SK-N-SH (cell line): ENCODE results near the gene ZNF783. TPM values are rescaled to one million over a fixed set of nuclear protein-coding genes. Genes with fewer than 3 reads are reported as not detected.

Experiments used
- CTCF ChIA-PET: fragments of 300-600, 350-600 bp; formaldehyde crosslinking; extraction: SDS; loops from one replicate; lab custom pipeline; 2021; lab: Yijun Ruan, JAX
- POLR2A ChIA-PET: fragments of 350-600 bp; sonication (Branson Sonifier 250); formaldehyde crosslinking; extraction: SDS; loops from one replicate; lab custom pipeline; 2020; ENCODE audit warnings: antibody characterized with exemption, inconsistent platforms; lab: Yijun Ruan, JAX
- DNase-seq: peaks from one replicate; pipeline ENCODE4 v3.0.0; 2012
- H2AFZ ChIP-seq: fragments of 200-600 bp; sonication (generic); 2 replicates; pipeline ENCODE4 v1.8.1; 2016; ENCODE audit warnings: antibody characterized with exemption, mild to moderate bottlenecking, low read depth
- H3F3A ChIP-seq: fragments of 200-600 bp; sonication (generic); replicated peaks from 2 replicates; pipeline ENCODE3; 2016; ENCODE audit warnings: antibody characterized with exemption, mild to moderate bottlenecking; ENCODE audit not compliant: insufficient read depth
- H3K27ac ChIP-seq, 2 experiments: fragments of 200-500 bp in 1 of 2; fragments of 200-600 bp in 1 of 2; sonication (Bioruptor generic) in 1 of 2; sonication (generic), shearing (Covaris generic) in 1 of 2; 2 replicates each; pipeline versions ENCODE4 v1.5.1 to v1.6.1; 2014 to 2016; ENCODE audit warnings: low read depth in 2 of 2, inconsistent platforms in 1 of 2, low read length in 1 of 2, mild to moderate bottlenecking in 1 of 2, mixed read lengths in 1 of 2
- H3K27me3 ChIP-seq: fragments of 200-600 bp; sonication (generic), shearing (Covaris generic); 2 replicates; pipeline ENCODE4 v1.6.1; 2016; ENCODE audit warnings: mixed run types; ENCODE audit not compliant: insufficient read depth
- H3K36me3 ChIP-seq, 2 experiments: fragments of 200-500 bp in 1 of 2; fragments of 200-600 bp in 1 of 2; sonication (Bioruptor generic) in 1 of 2; sonication (generic) in 1 of 2; replicated peaks in 1 of 2; 2 replicates each; pipeline versions ENCODE3 to v1.5.1; 2014 to 2016; ENCODE audit warnings: low read length in 1 of 2, mild to moderate bottlenecking in 1 of 2; ENCODE audit not compliant: insufficient read depth in 2 of 2, control insufficient read depth in 1 of 2
- H3K4me1 ChIP-seq, 2 experiments: fragments of 200-500 bp in 1 of 2; fragments of 200-600 bp in 1 of 2; sonication (Bioruptor generic) in 1 of 2; sonication (generic), shearing (Covaris generic) in 1 of 2; 2 replicates each; pipeline versions ENCODE4 v1.5.1 to v1.6.1; 2014 to 2016; ENCODE audit warnings: low read depth in 1 of 2, low read length in 1 of 2, mixed run types in 1 of 2; ENCODE audit not compliant: insufficient read depth in 2 of 2, control insufficient read depth in 1 of 2
- H3K4me2 ChIP-seq: fragments of 200-600 bp; sonication (generic), shearing (Covaris generic); 2 replicates; pipeline ENCODE4 v1.6.1; 2017; ENCODE audit warnings: mixed run types
- H3K4me3 ChIP-seq, 2 experiments: fragments of 200-500 bp in 1 of 2; fragments of 200-600 bp in 1 of 2; sonication (Bioruptor generic) in 1 of 2; sonication (generic), shearing (Covaris generic) in 1 of 2; 2 replicates each; pipeline versions ENCODE4 v1.5.1 to v1.8.1; 2014 to 2016; ENCODE audit warnings: low read depth in 2 of 2, inconsistent platforms in 1 of 2, low read length in 1 of 2, mild to moderate bottlenecking in 1 of 2, mixed read lengths in 1 of 2, moderate library complexity in 1 of 2
- H3K79me2 ChIP-seq: fragments of 200-600 bp; sonication (generic); 2 replicates; pipeline ENCODE4 v1.8.1; 2017; ENCODE audit warnings: mild to moderate bottlenecking; ENCODE audit not compliant: insufficient read depth
- H3K9ac ChIP-seq: fragments of 200-600 bp; sonication (generic); 2 replicates; pipeline ENCODE4 v1.6.1; 2017; ENCODE audit warnings: mixed run types
- H3K9me2 ChIP-seq: fragments of 200-600 bp; sonication (generic); 2 replicates; pipeline ENCODE4 v1.6.1; 2017; ENCODE audit warnings: mixed run types
- H3K9me3 ChIP-seq: fragments of 200-600 bp; sonication (generic); 2 replicates; pipeline ENCODE4 v1.6.1; 2017; ENCODE audit warnings: mixed run types, mild to moderate bottlenecking, moderate library complexity
- H4K20me1 ChIP-seq: fragments of 200-600 bp; sonication (generic); 2 replicates; pipeline ENCODE4 v1.6.1; 2017; ENCODE audit warnings: mild to moderate bottlenecking, mixed run types; ENCODE audit not compliant: insufficient read depth
- CHD2 ChIP-seq: fragments of 150-350 bp; IDR thresholded peaks from 2 replicates; pipeline ENCODE4 v1.6.1; 2018; ENCODE audit warnings: low read length; ENCODE audit not compliant: partially characterized antibody
- EZH2phosphoT487 ChIP-seq: fragments of 200-600 bp; sonication (generic); IDR thresholded peaks from 2 replicates; pipeline ENCODE4 v1.6.1; 2017; ENCODE audit warnings: low read depth, mixed run types, mild to moderate bottlenecking, antibody characterized with exemption, moderate library complexity, borderline replicate concordance
- FOSL2 ChIP-seq: IDR thresholded peaks from 2 replicates; pipeline ENCODE4 v1.4.0; 2012; ENCODE audit warnings: low read depth, mild to moderate bottlenecking, moderate library complexity, borderline replicate concordance
- FOXM1 ChIP-seq: IDR thresholded peaks from 2 replicates; pipeline ENCODE4 v1.4.0; 2012; ENCODE audit warnings: low read depth, mild to moderate bottlenecking
- JUND ChIP-seq: IDR thresholded peaks from 2 replicates; pipeline ENCODE4 v1.4.0; 2012
- MAX ChIP-seq: IDR thresholded peaks from 2 replicates; pipeline ENCODE4 v1.4.0; 2012; ENCODE audit warnings: low read depth
- MXI1 ChIP-seq: IDR thresholded peaks from 2 replicates; pipeline ENCODE4 v1.6.1; 2012; ENCODE audit warnings: mild to moderate bottlenecking, low read depth, low read length, improper control_type of control experiment
- NRF1 ChIP-seq: IDR thresholded peaks from 2 replicates; pipeline ENCODE4 v1.6.1; 2012; ENCODE audit warnings: low read depth, mild to moderate bottlenecking, low read length
- POLR2AphosphoS5 ChIP-seq: IDR thresholded peaks from 2 replicates; pipeline ENCODE4 v1.6.1; 2012; ENCODE audit warnings: low read depth, low read length
- RCOR1 ChIP-seq: fragments of 150-350 bp; IDR thresholded peaks from 2 replicates; pipeline ENCODE4 v1.6.1; 2017; ENCODE audit warnings: antibody characterized with exemption, low read length
- RXRA ChIP-seq: IDR thresholded peaks from 2 replicates; pipeline ENCODE4 v1.4.0; 2012; ENCODE audit warnings: low read depth, mild to moderate bottlenecking, borderline replicate concordance
- SIN3A ChIP-seq: IDR thresholded peaks from 2 replicates; pipeline ENCODE4 v1.6.1; 2012; ENCODE audit warnings: low read depth, mild to moderate bottlenecking, low read length, moderate library complexity, borderline replicate concordance
- TCF12 ChIP-seq: IDR thresholded peaks from 2 replicates; pipeline ENCODE4 v1.4.0; 2012
- WGBS: methylation state at CpG from one replicate; pipeline ENCODE4 v1.1.6; 2017; ENCODE audit warnings: low lambda C conversion rate; 5-methylcytosine and 5-hydroxymethylcytosine counted together
- polyA plus RNA-seq, 3 experiments: library from polyadenylated mRNA; depleted of rRNA; stranded (reverse); fragments of >200 nt; gene quantifications; 2 replicates each; pipeline ENCODE4 v1.2.3, GENCODE V29; 2012
- TF ChIP-seq, protein P1 (sequence below): IDR thresholded peaks from 2 replicates; pipeline ENCODE4; 2012
- TF ChIP-seq, protein P2 (sequence below): fragments of 150-350 bp; IDR thresholded peaks from 2 replicates; pipeline ENCODE4 v1.6.1; 2016; ENCODE audit warnings: mild to moderate bottlenecking, low read depth, low read length

ZNF783 gene
- polyA plus RNA-seq, 1 of the 3 experiments (the other 2 are of a cell fraction): 12.5 TPM

- CTCF ChIA-PET: interaction anchor here (0.8 kb wide), 1 partner anchor 203 kb away, joined by 3 read pairs; no protein-coding TSS in a partner anchor
Observed at GRCh38 chr7:149257146-149257545, 4.8 kb upstream of the ZNF783 start.

DNA sequence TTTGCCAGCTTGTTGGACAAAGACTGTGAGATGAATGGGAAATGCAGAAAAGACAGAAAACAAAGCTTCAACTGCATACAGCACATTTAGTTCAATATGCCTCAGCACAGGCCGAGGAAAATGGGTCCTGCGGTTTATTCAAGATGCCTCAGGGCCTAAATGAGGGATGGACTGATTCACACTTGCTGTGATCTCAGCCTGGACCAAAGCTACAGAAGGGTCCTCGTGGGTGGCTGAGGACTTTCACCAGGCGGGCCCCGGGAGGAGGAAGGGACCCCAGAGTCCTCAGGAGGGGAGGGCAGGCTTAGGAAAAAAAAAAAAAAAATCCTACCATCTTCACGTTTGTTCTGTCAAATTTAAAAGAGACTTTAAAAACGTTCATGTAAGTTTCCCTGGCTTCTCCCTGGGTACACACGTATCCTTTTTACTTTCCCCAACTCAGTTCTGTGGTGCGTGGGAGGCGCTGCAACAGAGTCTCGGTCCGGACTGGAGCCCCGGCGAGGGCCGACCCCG lies 624 bp upstream of the ZNF783 start:
- H3F3A ChIP-seq: peaks cover 26% of the 10 kb centered on the region
- peak overlapping the region; percentile 53 to 62 for H3K4me3 ChIP-seq
- peak; percentile 69 for DNase-seq
- peaks cover 0 to 8% of the 10 kb centered on the region in 2 experiments for H3K36me3 ChIP-seq
- H3K27ac ChIP-seq: peak overlapping the region; percentile 40 to 55
- H3K4me2 ChIP-seq: peak overlapping the region; percentile 79
- no peaks in the 10 kb centered on the region for H3K9me2 ChIP-seq
- POLR2A ChIA-PET: interaction anchor here (0.7 to 1.7 kb wide), 6 partner anchors 9 to 199 kb away, joined by 3 to 8 read pairs (median 5); partner anchors contain the start of genes ZNF398 and ZNF777
- WGBS: 31% methylated on average over 16 of the region's 16 CpGs
- H4K20me1 ChIP-seq: no peaks in the 10 kb centered on the region
- no peaks in the 10 kb centered on the region for H3K27me3 ChIP-seq
- H2AFZ ChIP-seq: peak overlapping the region; percentile 89
- peak overlapping the region; percentile 64 for H3K9ac ChIP-seq
- H3K79me2 ChIP-seq: peaks cover 16% of the 10 kb centered on the region; the same call in 1 of the 2 replicates
- no peak for TF ChIP-seq MAX
- no peak for TF ChIP-seq FOXM1
- TF ChIP-seq NRF1: no peak
- TF ChIP-seq MXI1: no peak
- TF ChIP-seq SIN3A: no peak
- TF ChIP-seq CHD2: no peak
- TF ChIP-seq, protein P1, sequence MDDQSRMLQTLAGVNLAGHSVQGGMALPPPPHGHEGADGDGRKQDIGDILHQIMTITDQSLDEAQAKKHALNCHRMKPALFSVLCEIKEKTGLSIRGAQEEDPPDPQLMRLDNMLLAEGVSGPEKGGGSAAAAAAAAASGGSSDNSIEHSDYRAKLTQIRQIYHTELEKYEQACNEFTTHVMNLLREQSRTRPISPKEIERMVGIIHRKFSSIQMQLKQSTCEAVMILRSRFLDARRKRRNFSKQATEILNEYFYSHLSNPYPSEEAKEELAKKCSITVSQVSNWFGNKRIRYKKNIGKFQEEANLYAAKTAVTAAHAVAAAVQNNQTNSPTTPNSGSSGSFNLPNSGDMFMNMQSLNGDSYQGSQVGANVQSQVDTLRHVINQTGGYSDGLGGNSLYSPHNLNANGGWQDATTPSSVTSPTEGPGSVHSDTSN: no peak
- TF ChIP-seq JUND: no peak
- TF ChIP-seq, protein P2, sequence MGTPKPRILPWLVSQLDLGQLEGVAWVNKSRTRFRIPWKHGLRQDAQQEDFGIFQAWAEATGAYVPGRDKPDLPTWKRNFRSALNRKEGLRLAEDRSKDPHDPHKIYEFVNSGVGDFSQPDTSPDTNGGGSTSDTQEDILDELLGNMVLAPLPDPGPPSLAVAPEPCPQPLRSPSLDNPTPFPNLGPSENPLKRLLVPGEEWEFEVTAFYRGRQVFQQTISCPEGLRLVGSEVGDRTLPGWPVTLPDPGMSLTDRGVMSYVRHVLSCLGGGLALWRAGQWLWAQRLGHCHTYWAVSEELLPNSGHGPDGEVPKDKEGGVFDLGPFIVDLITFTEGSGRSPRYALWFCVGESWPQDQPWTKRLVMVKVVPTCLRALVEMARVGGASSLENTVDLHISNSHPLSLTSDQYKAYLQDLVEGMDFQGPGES: no peak
- no peak for TF ChIP-seq TCF12
- TF ChIP-seq EZH2phosphoT487: no peak
- TF ChIP-seq RCOR1: no peak
- no peaks in the 10 kb centered on the region for H3K9me3 ChIP-seq
- CTCF ChIA-PET: interaction anchor here (0.6 to 3.2 kb wide), 53 partner anchors 12 to 1854 kb away, joined by 3 to 76 read pairs (median 4); partner anchors contain the start of genes ZNF282, ZNF398 and ZNF425
- H3K4me1 ChIP-seq: peaks cover 9 to 12% of the 10 kb centered on the region in 2 experiments; a peak in 2 of 4 replicates

More at GRCh38 chr7:149257146-149257545, 4.8 kb upstream of the ZNF783 start:
- H3K36me3 ChIP-seq: peaks cover 36 to 39% of the 10 kb centered on the region in 2 experiments
- H3K4me2 ChIP-seq: no peak overlapping the region
- POLR2A ChIA-PET: no interaction called here
- H4K20me1 ChIP-seq: no peaks in the 10 kb centered on the region
- no peaks in the 10 kb centered on the region for H3K9me2 ChIP-seq
- H2AFZ ChIP-seq: no peak overlapping the region
- TF ChIP-seq RXRA (no peak), POLR2AphosphoS5 (no peak), TCF12 (0 out of 2 replicates have a peak, but pooled peaks have one; percentile 6), MXI1 (no peak), JUND (0 out of 2 replicates have a peak, but pooled peaks have one; percentile 33), FOSL2 (peak; percentile 38; the same call in 1 of the 2 replicates), CHD2 (no peak)
- TF ChIP-seq, protein P1: peak; percentile 41; the same call in 1 of the 2 replicates
- TF ChIP-seq, all 33 proteins: peak for 4
- H3K4me1 ChIP-seq: peaks cover 6 to 9% of the 10 kb centered on the region in 2 experiments; a peak in 2 of 4 replicates
- H3K4me3 ChIP-seq: no peak overlapping the region
- H3K27me3 ChIP-seq: no peaks in the 10 kb centered on the region
- H3K9me3 ChIP-seq: no peaks in the 10 kb centered on the region
- H3K27ac ChIP-seq: peak overlapping the region in 1 of 2 experiments; percentile 34; a peak in 2 of 4 replicates
- 82% methylated on average over 2 of the region's 2 CpGs for WGBS
- H3F3A ChIP-seq: peaks cover 25% of the 10 kb centered on the region
- no peak for DNase-seq
- no peaks in the 10 kb centered on the region for H3K79me2 ChIP-seq
- H3K9ac ChIP-seq: no peak overlapping the region
